Anterior cingulate cortex (tissue), 58 donors: ENCODE results near the gene DTX2.
"Not testable (repeated sequence)": the region's sequence is repeated elsewhere in the genome, so short reads cannot be mapped to it uniquely, and the experiment has no call there.

Experiments used
- DNase-seq, 58 donors: peaks; one replicate each; lab custom pipeline; 2025; lab: John Stamatoyannopoulos, UW

The DTX2 gene

GRCh38 chr7:76442664-76443446 lies 18.7 kb upstream of the DTX2 start:
- not testable (repeated sequence) for DNase-seq

GRCh38 chr7:76443846-76444245 lies 17.7 kb upstream of the DTX2 start:
- not testable (repeated sequence) for DNase-seq

GRCh38 chr7:76445577-76446008 lies 15.9 kb upstream of the DTX2 start:
- peak in 5 of 58 donors; percentile 6 to 34 (median 17) for DNase-seq

- DNase-seq: not testable (repeated sequence)
These were observed 4.5 kb upstream of the DTX2 start for GRCh38 chr7:76457017-76457416.

- not testable (repeated sequence) for DNase-seq
These were observed 3.0 kb upstream of the DTX2 start for GRCh38 chr7:76458504-76458903.

GRCh38 chr7:76460767-76461166 lies 742 bp upstream of the DTX2 start:
- DNase-seq: not testable (repeated sequence)

- DNase-seq: not testable (repeated sequence)
These were observed 868 bp downstream of the DTX2 start for GRCh38 chr7:76462271-76462882.

- not testable (repeated sequence) for DNase-seq
These were observed 3.5 kb downstream of the DTX2 start for GRCh38 chr7:76464959-76465358.

GRCh38 chr7:76465950-76466349 lies 4.4 kb downstream of the DTX2 start:
- DNase-seq: not testable (repeated sequence)

- not testable (repeated sequence) for DNase-seq
These were observed 6.4 kb downstream of the DTX2 start for GRCh38 chr7:76467743-76468404.

- not testable (repeated sequence) for DNase-seq
These were observed 10.2 kb downstream of the DTX2 start for GRCh38 chr7:76471556-76472221.

GRCh38 chr7:76473097-76473496 lies 11.6 kb downstream of the DTX2 start:
- DNase-seq: not testable (repeated sequence)

GRCh38 chr7:76476280-76476679 lies 14.8 kb downstream of the DTX2 start:
- not testable (repeated sequence) for DNase-seq

- DNase-seq: not testable (repeated sequence)
These were observed 15.4 kb downstream of the DTX2 start for GRCh38 chr7:76476742-76477474.

- not testable (repeated sequence) for DNase-seq
These were observed 18.1 kb downstream of the DTX2 start for GRCh38 chr7:76479628-76480027.

GRCh38 chr7:76480403-76481253 lies 19.1 kb downstream of the DTX2 start:
- DNase-seq: peak in 1 of 58 donors; percentile 4

- not testable (repeated sequence) for DNase-seq
These were observed 21.2 kb downstream of the DTX2 start for GRCh38 chr7:76482660-76483059.

- not testable (repeated sequence) for DNase-seq
These were observed 21.6 kb downstream of the DTX2 start for GRCh38 chr7:76483081-76483480.

- DNase-seq: not testable (repeated sequence)
These were observed 22.9 kb downstream of the DTX2 start for GRCh38 chr7:76484456-76484855.
